ENCODE measurements around the gene SNX8.

DNA sequence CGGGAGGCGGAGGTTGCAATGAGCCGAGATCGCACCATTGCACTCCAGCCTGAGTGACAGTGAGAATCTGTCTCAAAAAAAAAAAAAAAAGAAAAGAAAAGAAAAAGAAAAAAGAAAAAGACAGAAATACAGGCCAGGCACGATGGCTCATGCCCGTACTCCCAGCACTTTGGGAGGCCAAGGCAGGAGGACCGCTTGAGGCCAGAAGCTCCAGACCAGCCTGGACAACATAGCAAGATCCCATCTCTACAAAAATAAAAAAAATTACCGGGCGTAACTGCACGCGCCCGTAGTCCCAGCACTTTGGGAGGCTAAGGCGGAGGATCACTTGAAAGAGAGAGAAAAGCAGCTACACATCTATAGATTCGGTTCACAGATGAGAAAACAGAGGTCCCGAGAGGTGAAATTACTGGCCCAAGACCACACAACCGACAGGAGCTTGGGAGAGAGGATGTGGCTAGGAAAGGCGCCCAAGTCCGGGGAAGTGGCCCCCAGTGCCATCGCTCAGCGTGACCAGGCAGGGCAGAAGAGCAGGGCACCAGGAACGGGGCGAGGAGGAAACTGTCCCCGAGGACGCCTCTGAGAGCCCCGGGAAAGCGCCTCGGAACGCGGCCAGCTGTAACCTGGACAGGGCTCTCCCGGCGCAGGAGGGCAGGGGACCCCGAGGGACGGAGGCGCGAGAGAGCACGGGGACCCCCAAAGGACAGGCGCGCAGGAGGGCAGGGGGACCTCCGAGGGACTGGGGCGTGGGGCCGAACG, 612 bp downstream of the SNX8 start:
- no peak for TF ChIP-seq EZH2phosphoT487 (IDR thresholded peaks at IDR 0.05; ENCODE audit: borderline replicate concordance, low read length)
- TF ChIP-seq, protein P1, sequence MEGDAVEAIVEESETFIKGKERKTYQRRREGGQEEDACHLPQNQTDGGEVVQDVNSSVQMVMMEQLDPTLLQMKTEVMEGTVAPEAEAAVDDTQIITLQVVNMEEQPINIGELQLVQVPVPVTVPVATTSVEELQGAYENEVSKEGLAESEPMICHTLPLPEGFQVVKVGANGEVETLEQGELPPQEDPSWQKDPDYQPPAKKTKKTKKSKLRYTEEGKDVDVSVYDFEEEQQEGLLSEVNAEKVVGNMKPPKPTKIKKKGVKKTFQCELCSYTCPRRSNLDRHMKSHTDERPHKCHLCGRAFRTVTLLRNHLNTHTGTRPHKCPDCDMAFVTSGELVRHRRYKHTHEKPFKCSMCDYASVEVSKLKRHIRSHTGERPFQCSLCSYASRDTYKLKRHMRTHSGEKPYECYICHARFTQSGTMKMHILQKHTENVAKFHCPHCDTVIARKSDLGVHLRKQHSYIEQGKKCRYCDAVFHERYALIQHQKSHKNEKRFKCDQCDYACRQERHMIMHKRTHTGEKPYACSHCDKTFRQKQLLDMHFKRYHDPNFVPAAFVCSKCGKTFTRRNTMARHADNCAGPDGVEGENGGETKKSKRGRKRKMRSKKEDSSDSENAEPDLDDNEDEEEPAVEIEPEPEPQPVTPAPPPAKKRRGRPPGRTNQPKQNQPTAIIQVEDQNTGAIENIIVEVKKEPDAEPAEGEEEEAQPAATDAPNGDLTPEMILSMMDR (IDR thresholded peaks at IDR 0.05; ENCODE audit: low read depth, low read length, poor library complexity, severe bottlenecking) = no peak
